Motor neuron (in vitro differentiated cells): ENCODE results near the gene IGSF21. TPM values are rescaled to one million over a fixed set of nuclear protein-coding genes. Genes with fewer than 3 reads are reported as not detected.

Experiments used
- ATAC-seq, 8 experiments: fragments of 200-7000 bp; cut with Tn5 transposase; replicated peaks in 6 of 8; 2 replicates each; pipeline ENCODE4 v1.8.0; 2021; ENCODE audit warnings: mild to moderate bottlenecking in 8 of 8, moderate library complexity in 8 of 8
- H3K27ac ChIP-seq, 2 donors: fragments of 250-450 bp; sonication (Bioruptor Pico); 2 replicates each; pipeline ENCODE4 v1.9.0; 2021; ENCODE audit warnings: antibody characterized with exemption in 2 of 2, mild to moderate bottlenecking in 2 of 2, moderate library complexity in 1 of 2
- H3K4me1 ChIP-seq, 2 donors: fragments of 250-450 bp; sonication (Bioruptor Pico); replicated peaks in 1 of 2; 2 replicates each; pipeline ENCODE4 v1.6.1; 2021; ENCODE audit warnings: antibody characterized with exemption in 2 of 2, mild to moderate bottlenecking in 2 of 2, moderate library complexity in 1 of 2
- H3K4me3 ChIP-seq, 5 donors: fragments of 250-450 bp; sonication (Bioruptor Pico); 2 replicates each; pipeline ENCODE4 v1.9.0; 2021; ENCODE audit warnings: antibody characterized with exemption in 5 of 5, mild to moderate bottlenecking in 5 of 5, moderate library complexity in 4 of 5
- WGBS, 10 experiments: fragments of 450-650 bp; shearing (Covaris generic); methylation state at CpG; one replicate each; pipeline ENCODE4 v1.0.0; 2022; 5-methylcytosine and 5-hydroxymethylcytosine counted together
- in situ Hi-C, 9 experiments: fragments of 400-800 bp; cut with MboI; loops; one replicate each; pipeline ENCODE4 v1.15.0; 2021; ENCODE audit warnings: low sequenced_read_pairs in 9 of 9, low pct_unique_long_range_greater_than_20kb in 2 of 9; ENCODE audit not compliant: unreplicated experiment in 9 of 9
- total RNA-seq, 8 experiments: library from RNA; unstranded; fragments of 300-600 nt; gene quantifications; 2 replicates each; pipeline versions ENCODE4 v1.2.3 to v1.2.4, GENCODE V29; 2022

Gene IGSF21
- total RNA-seq, 8 experiments from 2014 or later: 0.36 to 74.2 (median 5.4) TPM

- H3K27ac ChIP-seq: no peak overlapping the region
- in situ Hi-C loops: loop anchor here in 4 of 9 experiments (10.0 to 25.0 kb wide), 3 partner anchors 188 to 445 kb away; no protein-coding TSS in a partner anchor
- peaks cover 0 to 8% of the 10 kb centered on the region in 2 donors for H3K4me1 ChIP-seq
- H3K4me3 ChIP-seq: no peak overlapping the region
- peak in 2 of 8 experiments; percentile 10 to 14 for ATAC-seq
- 37 to 89% (median 58%) methylated on average over 4 to 12 of the region's 12 CpGs; no CpG with 5 or more reads in 1 of the 10 experiments for WGBS, 10 experiments
Measured at GRCh38 chr1:18100060-18100459, 7.5 kb upstream of the IGSF21 start.

DNA sequence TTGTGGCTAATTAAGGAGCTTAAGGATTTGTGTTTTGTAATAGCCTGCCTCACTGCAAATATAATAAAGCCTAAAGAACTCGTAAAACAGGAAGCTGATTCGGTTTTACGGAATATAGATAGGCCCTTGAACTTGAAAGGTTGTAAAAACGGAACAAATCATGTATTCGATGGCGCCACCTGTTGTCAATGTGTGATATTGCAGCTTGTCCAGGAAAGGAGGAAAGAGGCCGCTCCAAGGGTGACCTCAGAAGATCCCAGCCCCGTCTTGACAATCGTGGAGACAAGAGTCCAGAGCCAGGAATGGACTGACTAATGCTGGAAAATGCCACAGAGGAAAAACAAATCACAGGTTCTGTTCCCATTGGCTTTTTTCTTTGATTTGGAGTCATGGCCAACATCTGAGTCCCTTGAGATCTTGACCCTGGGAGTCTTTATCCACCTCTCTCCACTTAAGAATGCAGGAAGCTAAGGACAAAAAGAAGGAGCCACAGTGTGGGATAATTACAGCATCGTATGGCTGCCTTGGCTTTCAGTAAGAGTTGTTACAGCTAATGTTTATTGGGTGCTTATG is 7.0 kb upstream of the IGSF21 start:
- in situ Hi-C loops: loop anchor here in 4 of 9 experiments (10.0 to 25.0 kb wide), 3 partner anchors 188 to 446 kb away; no protein-coding TSS in a partner anchor
- Histone ChIP-seq H3K4me3 (no peak overlapping the region), H3K27ac (no peak overlapping the region), H3K4me1 (peaks cover 0 to 9% of the 10 kb centered on the region in 2 donors)
- WGBS, 10 experiments: 0 to 40% (median 5%) methylated on average over 1 to 10 of the region's 10 CpGs
- ATAC-seq: peak; percentile 25 to 79 (median 68)

GRCh38 chr1:18101508-18101907 is 6.1 kb upstream of the IGSF21 start:
- H3K27ac ChIP-seq: no peak overlapping the region
- no peak for ATAC-seq
- in situ Hi-C loops: loop anchor here in 4 of 9 experiments (10.0 to 25.0 kb wide), 3 partner anchors 189 to 447 kb away; no protein-coding TSS in a partner anchor
- peaks cover 0 to 9% of the 10 kb centered on the region in 2 donors for H3K4me1 ChIP-seq
- H3K4me3 ChIP-seq: no peak overlapping the region
- WGBS, 10 experiments: 49 to 100% (median 69%) methylated on average over 1 to 2 of the region's 2 CpGs; no CpG with 5 or more reads in 1 of the 10 experiments

DNA sequence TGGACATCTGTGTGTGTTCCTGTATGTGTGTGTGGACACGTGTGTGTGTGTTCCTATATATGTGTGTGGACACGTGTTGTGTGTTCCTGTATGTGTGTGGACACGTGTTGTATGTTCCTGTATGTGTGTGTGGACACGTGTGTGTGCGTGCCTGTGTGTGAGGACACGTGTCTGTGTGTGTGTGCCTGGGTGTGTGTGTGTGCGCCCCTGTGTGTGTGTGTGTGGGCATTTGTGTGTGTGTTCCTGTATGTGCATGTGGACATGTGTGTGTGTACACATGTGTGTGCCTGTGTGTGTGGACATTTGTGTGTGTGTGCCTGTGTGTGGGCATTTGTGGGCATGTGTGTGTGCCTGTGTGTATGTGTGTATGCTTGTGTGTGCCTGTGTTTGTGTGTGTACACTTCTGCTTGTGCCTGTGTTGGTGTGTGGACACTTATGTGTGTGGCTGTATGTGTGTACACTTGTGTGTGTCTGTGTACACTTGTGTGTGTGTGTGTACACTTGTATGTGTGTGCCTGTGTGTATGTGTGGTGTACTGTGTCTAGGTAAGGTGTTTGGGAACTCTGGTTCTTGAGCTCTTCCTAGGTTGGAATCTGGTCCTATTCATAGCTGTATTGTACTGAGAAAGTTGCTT is 3.7 kb upstream of the IGSF21 start:
- no peak overlapping the region for H3K27ac ChIP-seq
- peaks cover 4 to 18% of the 10 kb centered on the region in 2 donors for H3K4me1 ChIP-seq
- in situ Hi-C loops: loop anchor here in 4 of 9 experiments (10.0 to 25.0 kb wide), 3 partner anchors 192 to 449 kb away; no protein-coding TSS in a partner anchor
- ATAC-seq: no peak
- 38 to 80% (median 57%) methylated on average over 1 to 7 of the region's 7 CpGs; no CpG with 5 or more reads in 6 of the 10 experiments for WGBS, 10 experiments
- no peak overlapping the region for H3K4me3 ChIP-seq

DNA sequence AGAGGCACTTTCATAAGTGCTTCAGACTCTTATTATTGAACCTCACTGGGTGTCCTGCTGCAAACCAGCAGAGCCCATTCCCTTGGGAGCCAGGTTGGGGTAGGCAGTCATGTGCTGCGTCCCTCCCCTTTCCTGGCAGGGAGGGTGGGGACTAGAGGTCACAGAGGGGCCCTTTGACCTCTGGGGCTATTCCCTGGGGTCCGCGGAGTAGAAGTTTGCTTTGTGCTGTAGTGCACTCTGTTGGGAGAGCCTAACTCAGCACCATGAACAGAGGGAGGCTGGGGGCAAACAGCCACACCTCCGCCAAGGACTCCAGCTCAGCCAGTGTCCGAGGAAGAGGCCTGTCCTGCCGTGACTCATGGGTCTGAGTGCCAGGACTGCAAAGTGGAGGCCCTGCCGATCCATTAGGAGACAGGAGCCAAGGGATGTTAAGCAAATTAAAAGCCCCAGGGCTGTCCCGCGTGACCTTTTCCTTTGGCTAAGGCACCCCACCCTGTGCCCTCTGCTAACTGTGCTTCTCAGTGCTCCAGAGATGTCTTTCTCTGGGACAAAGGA is 3.0 kb upstream of the IGSF21 start:
- H3K4me3 ChIP-seq: no peak overlapping the region
- ATAC-seq: peak in 3 of 8 experiments; percentile 4 to 85 (median 71)
- no peak overlapping the region for H3K27ac ChIP-seq
- WGBS, 10 experiments: 5 to 60% (median 35%) methylated on average over 1 to 7 of the region's 9 CpGs; no CpG with 5 or more reads in 3 of the 10 experiments
- in situ Hi-C loops: loop anchor here in 4 of 9 experiments (10.0 to 25.0 kb wide), 3 partner anchors 192 to 450 kb away; no protein-coding TSS in a partner anchor
- H3K4me1 ChIP-seq: peaks cover 4 to 23% of the 10 kb centered on the region in 2 donors

DNA sequence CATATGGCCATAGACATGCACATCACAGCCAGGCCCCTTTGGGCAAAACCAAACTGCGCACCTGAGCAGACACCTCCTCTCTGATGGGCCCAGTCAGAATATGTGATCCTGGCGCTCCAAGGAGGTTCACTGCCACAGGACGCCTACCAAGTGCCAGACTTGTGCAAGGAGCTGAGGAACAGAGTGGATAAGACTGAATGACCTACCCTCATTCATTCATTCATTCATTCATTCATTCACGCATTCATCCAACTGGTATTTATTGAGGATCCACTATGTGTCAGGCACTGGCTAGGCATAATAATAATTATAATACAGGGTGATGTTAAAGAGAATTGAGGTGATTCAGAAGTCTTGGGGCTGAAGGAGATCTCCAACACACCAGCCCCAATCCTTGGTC is 2.4 kb upstream of the IGSF21 start:
- in situ Hi-C loops: loop anchor here in 4 of 9 experiments (10.0 to 25.0 kb wide), 3 partner anchors 193 to 450 kb away; no protein-coding TSS in a partner anchor
- H3K27ac ChIP-seq: no peak overlapping the region
- ATAC-seq: no peak
- 33 to 93% (median 82%) methylated on average over 2 to 4 of the region's 4 CpGs; no CpG with 5 or more reads in 5 of the 10 experiments for WGBS, 10 experiments
- H3K4me1 ChIP-seq: peaks cover 4 to 28% of the 10 kb centered on the region in 2 donors
- H3K4me3 ChIP-seq: no peak overlapping the region

GRCh38 chr1:18108299-18109057 is 880 bp downstream of the IGSF21 start:
- in situ Hi-C loops: loop anchor here in 4 of 9 experiments (10.0 to 25.0 kb wide), 3 partner anchors 196 to 454 kb away; no protein-coding TSS in a partner anchor
- ATAC-seq: peak in 4 of 8 experiments; percentile 6 to 19 (median 16)
- peaks cover 4 to 54% of the 10 kb centered on the region in 2 donors for H3K4me1 ChIP-seq
- no peak overlapping the region for H3K27ac ChIP-seq
- H3K4me3 ChIP-seq: peak overlapping the region; percentile 31 to 45 (median 39)
- WGBS, 10 experiments: 0 to 13% (median 1%) methylated on average over 1 to 10 of the region's 26 CpGs; no CpG with 5 or more reads in 4 of the 10 experiments

- peak in 4 of 8 experiments; percentile 1 to 10 (median 6) for ATAC-seq
- Histone ChIP-seq H3K4me3 (peak overlapping the region; percentile 31 to 45 (median 39)), H3K4me1 (peaks cover 4 to 54% of the 10 kb centered on the region in 2 donors), H3K27ac (no peak overlapping the region)
- in situ Hi-C loops: loop anchor here in 4 of 9 experiments (10.0 to 25.0 kb wide), 3 partner anchors 197 to 454 kb away; no protein-coding TSS in a partner anchor
- 0 to 3% (median 1%) methylated on average over 1 to 27 of the region's 32 CpGs; no CpG with 5 or more reads in 4 of the 10 experiments for WGBS, 10 experiments
Measured at GRCh38 chr1:18109058-18109755, 1.6 kb downstream of the IGSF21 start.

DNA sequence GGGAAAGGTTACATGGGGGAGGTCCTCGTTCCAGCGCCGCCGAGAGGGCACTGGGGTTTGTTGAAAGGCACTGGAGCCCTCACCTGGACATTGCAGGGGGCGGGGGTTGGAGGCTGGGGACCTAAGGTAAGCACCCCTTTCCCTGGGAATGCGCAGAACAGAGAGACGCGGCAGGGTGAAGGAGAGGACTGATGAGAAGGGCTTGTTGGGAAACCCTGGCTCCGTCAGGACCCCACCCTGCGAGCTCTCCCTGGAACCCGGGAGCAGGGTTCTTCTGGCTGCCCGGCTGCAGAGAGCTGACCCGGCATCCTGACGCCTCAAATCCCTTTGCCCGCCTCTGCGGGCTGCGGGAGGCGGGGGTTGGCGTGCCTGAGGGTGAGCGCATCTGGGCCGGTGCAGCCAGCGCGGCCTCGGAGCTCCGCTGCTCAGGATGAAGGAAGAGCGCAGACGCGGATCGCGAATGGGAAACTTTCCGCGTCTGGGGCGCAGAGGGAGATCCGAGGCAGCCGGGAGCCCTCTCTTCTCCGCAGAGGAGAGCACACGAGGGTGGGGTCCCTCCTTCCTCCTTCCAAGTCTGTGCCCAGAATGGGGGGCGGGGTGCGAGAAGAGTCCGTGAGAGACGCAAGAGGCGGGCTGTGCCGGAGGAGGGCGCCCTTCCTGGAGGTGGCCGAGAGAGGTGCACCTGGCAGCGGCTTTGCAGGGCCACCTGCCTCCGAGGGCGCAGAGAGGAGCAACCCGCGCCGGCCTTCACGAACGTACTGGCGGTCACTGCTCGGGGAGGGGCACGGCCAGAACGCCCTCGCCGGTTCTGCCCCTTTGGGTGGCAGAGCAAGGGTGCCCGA is 2.4 kb downstream of the IGSF21 start:
- ATAC-seq: peak; percentile 21 to 59 (median 44)
- 0 to 3% (median 1%) methylated on average over 4 to 25 of the region's 60 CpGs; no CpG with 5 or more reads in 4 of the 10 experiments for WGBS, 10 experiments
- H3K27ac ChIP-seq: no peak overlapping the region
- in situ Hi-C loops: loop anchor here in 4 of 9 experiments (10.0 to 25.0 kb wide), 3 partner anchors 198 to 455 kb away; no protein-coding TSS in a partner anchor
- peaks cover 4 to 47% of the 10 kb centered on the region in 2 donors for H3K4me1 ChIP-seq
- H3K4me3 ChIP-seq: peak overlapping the region; percentile 10 to 45 (median 29)

- WGBS, 10 experiments: 0 to 4% (median 3%) methylated on average over 1 to 8 of the region's 17 CpGs; no CpG with 5 or more reads in 7 of the 10 experiments
- in situ Hi-C loops: loop anchor here in 3 of 9 experiments (25.0 kb wide), 2 partner anchors 198 to 448 kb away; no protein-coding TSS in a partner anchor
- H3K4me3 ChIP-seq: peak overlapping the region in 4 of 5 donors; percentile 27 to 45 (median 34)
- H3K27ac ChIP-seq: no peak overlapping the region
- peaks cover 4 to 45% of the 10 kb centered on the region in 2 donors for H3K4me1 ChIP-seq
- peak in 6 of 8 experiments; percentile 2 to 14 (median 7) for ATAC-seq
Measured at GRCh38 chr1:18110598-18110939, 3.0 kb downstream of the IGSF21 start.

GRCh38 chr1:18110968-18111367 is 3.4 kb downstream of the IGSF21 start:
- in situ Hi-C loops: loop anchor here in 3 of 9 experiments (25.0 kb wide), 2 partner anchors 199 to 449 kb away; no protein-coding TSS in a partner anchor
- peak in 6 of 8 experiments; percentile 1 to 16 (median 6) for ATAC-seq
- no peak overlapping the region for H3K27ac ChIP-seq

More at GRCh38 chr1:18110968-18111367, 3.4 kb downstream of the IGSF21 start:
- WGBS, 10 experiments: 4 to 60% (median 8%) methylated on average over 1 to 4 of the region's 30 CpGs; no CpG with 5 or more reads in 5 of the 10 experiments
- H3K4me1 ChIP-seq: peaks cover 4 to 45% of the 10 kb centered on the region in 2 donors
- H3K4me3 ChIP-seq: peak overlapping the region in 4 of 5 donors; percentile 27 to 45 (median 34)
